Mesothelial cell of epicardium (in vitro differentiated cells): ENCODE measurements around the gene MTCL1. TPM values are rescaled to one million over a fixed set of nuclear protein-coding genes. Genes with fewer than 3 reads are reported as not detected.

Source experiments
- DNase-seq, 2 experiments: peaks; one replicate each; pipeline ENCODE4 v3.0.0; 2021; ENCODE audit warnings: low spot score in 2 of 2; ENCODE audit not compliant: unreplicated experiment in 2 of 2
- H3K27ac Mint-ChIP-seq: 2 replicates; pipeline ENCODE4 v1.8.0; 2021; ENCODE audit warnings: mixed read lengths
- H3K27me3 Mint-ChIP-seq: 2 replicates; pipeline ENCODE4 v1.8.0; 2021; ENCODE audit warnings: low read depth, mixed read lengths
- H3K36me3 Mint-ChIP-seq: 2 replicates; pipeline ENCODE4 v1.8.0; 2021; ENCODE audit warnings: mixed read lengths
- H3K4me1 Mint-ChIP-seq: 2 replicates; pipeline ENCODE4 v1.8.0; 2021; ENCODE audit warnings: mixed read lengths
- H3K4me3 Mint-ChIP-seq: 2 replicates; pipeline ENCODE4 v1.8.0; 2021; ENCODE audit warnings: mild to moderate bottlenecking, moderate library complexity, mixed read lengths
- H3K9me3 Mint-ChIP-seq: 2 replicates; pipeline ENCODE4 v1.8.0; 2021; ENCODE audit warnings: mixed read lengths
- CTCF ChIP-seq: fragments of 200-600 bp; sonication (generic); IDR thresholded peaks from one replicate; pipeline ENCODE4 v1.5.0; 2021; ENCODE audit warnings: antibody characterized with exemption; ENCODE audit not compliant: unreplicated experiment
- total RNA-seq: library from RNA; stranded (reverse); gene quantifications from 3 replicates; pipeline ENCODE4 v1.2.1, GENCODE V29; 2021

Gene MTCL1
- total RNA-seq, 1 donor from 2014 or later: 24.7 TPM

GRCh38 chr18:8707556-8708300 is 2.4 kb downstream of the MTCL1 start:
- peak overlapping the region; percentile 94 for H3K4me3 Mint-ChIP-seq

GRCh38 chr18:8708670-8709069 is 3.3 kb downstream of the MTCL1 start:
- Mint-ChIP-seq H3K4me1 (peaks cover 18% of the 10 kb centered on the region), H3K36me3 (peaks cover 3% of the 10 kb centered on the region), H3K27me3 (peaks cover 22% of the 10 kb centered on the region), H3K4me3 (no peak overlapping the region), H3K27ac (peak overlapping the region; percentile 30), H3K9me3 (no peaks in the 10 kb centered on the region)
- TF ChIP-seq CTCF: no peak
- DNase-seq: no peak

More at GRCh38 chr18:8707556-8708300, 2.4 kb downstream of the MTCL1 start:
- no peak overlapping the region for H3K27ac Mint-ChIP-seq
- H3K4me1 Mint-ChIP-seq: peaks cover 18% of the 10 kb centered on the region
- H3K36me3 Mint-ChIP-seq: peaks cover 3% of the 10 kb centered on the region
- no peak for DNase-seq
- H3K9me3 Mint-ChIP-seq: no peaks in the 10 kb centered on the region
- no peak for TF ChIP-seq CTCF
- peaks cover 29% of the 10 kb centered on the region for H3K27me3 Mint-ChIP-seq

- Mint-ChIP-seq H3K9me3 (no peaks in the 10 kb centered on the region), H3K36me3 (peaks cover 3% of the 10 kb centered on the region), H3K4me1 (peaks cover 11% of the 10 kb centered on the region), H3K4me3 (no peak overlapping the region), H3K27me3 (peaks cover 14% of the 10 kb centered on the region), H3K27ac (no peak overlapping the region)
- TF ChIP-seq CTCF: no peak
- DNase-seq: no peak
Observed at GRCh38 chr18:8709248-8710059, 4.1 kb downstream of the MTCL1 start.

- H3K4me1 Mint-ChIP-seq: peaks cover 7% of the 10 kb centered on the region
- no peak for TF ChIP-seq CTCF
- peak overlapping the region; percentile 47 for H3K27ac Mint-ChIP-seq
- H3K4me3 Mint-ChIP-seq: no peak overlapping the region
- no peak for DNase-seq
- H3K36me3 Mint-ChIP-seq: peaks cover 3% of the 10 kb centered on the region
- peaks cover 3% of the 10 kb centered on the region for H3K9me3 Mint-ChIP-seq
- peaks cover 15% of the 10 kb centered on the region for H3K27me3 Mint-ChIP-seq
Observed at GRCh38 chr18:8711736-8712135, 6.4 kb downstream of the MTCL1 start.

GRCh38 chr18:8713691-8714090 is 8.3 kb downstream of the MTCL1 start:
- no peak overlapping the region for H3K27ac Mint-ChIP-seq
- peaks cover 3% of the 10 kb centered on the region for H3K36me3 Mint-ChIP-seq
- H3K9me3 Mint-ChIP-seq: peaks cover 3% of the 10 kb centered on the region
- H3K27me3 Mint-ChIP-seq: peaks cover 11% of the 10 kb centered on the region
- no peak for DNase-seq
- no peak overlapping the region for H3K4me3 Mint-ChIP-seq
- H3K4me1 Mint-ChIP-seq: peaks cover 7% of the 10 kb centered on the region
- TF ChIP-seq CTCF: no peak
